HepG2 (cell line): Measurements from ENCODE around the gene KLHL30. TPM values are rescaled to one million over a fixed set of nuclear protein-coding genes. Genes with fewer than 3 reads are reported as not detected.

Experiments
- BHLHE40 ChIP-seq: IDR thresholded peaks from 2 replicates; pipeline ENCODE4 v1.6.1; 2011; ENCODE audit warnings: low read length, improper control_type of control experiment
- CEBPZ ChIP-seq: IDR thresholded peaks from 2 replicates; pipeline ENCODE4 v1.6.1; 2012; ENCODE audit warnings: low read length, improper control_type of control experiment
- CTCF ChIP-seq: sonication (generic); formaldehyde crosslinking; IDR thresholded peaks from 2 replicates; pipeline ENCODE4 v1.5.0; 2020; ENCODE audit warnings: mild to moderate bottlenecking, missing genetic modification reagents, moderate library complexity
- FOSL2 ChIP-seq: sonication (generic); formaldehyde crosslinking; IDR thresholded peaks from 2 replicates; pipeline ENCODE4 v1.4.0; 2020; ENCODE audit warnings: missing genetic modification reagents
- HNRNPK ChIP-seq: fragments of 200-400 bp; formaldehyde crosslinking; IDR thresholded peaks from 2 replicates; pipeline ENCODE4 v1.6.1; 2018; ENCODE audit warnings: low read length, low read depth, moderate library complexity, mild to moderate bottlenecking; ENCODE audit not compliant: poor library complexity, severe bottlenecking
- KDM2A ChIP-seq: sonication (generic); formaldehyde crosslinking; IDR thresholded peaks from 2 replicates; pipeline ENCODE4 v1.4.0; 2020; ENCODE audit warnings: low read depth, missing genetic modification reagents, borderline replicate concordance
- MTF2 ChIP-seq: sonication (generic); formaldehyde crosslinking; IDR thresholded peaks from 2 replicates; pipeline ENCODE4 v1.5.0; 2020; ENCODE audit warnings: missing genetic modification reagents, borderline replicate concordance
- NAIF1 ChIP-seq: sonication (generic); formaldehyde crosslinking; IDR thresholded peaks from 2 replicates; pipeline ENCODE4 v1.5.0; 2020; ENCODE audit warnings: mild to moderate bottlenecking, missing genetic modification reagents, borderline replicate concordance
- PAF1 ChIP-seq: IDR thresholded peaks from 2 replicates; pipeline ENCODE4 v1.6.1; 2016; ENCODE audit warnings: missing genetic modification reagents, missing compliant biosample characterization
- PBX2 ChIP-seq: IDR thresholded peaks from 2 replicates; pipeline ENCODE4 v1.6.1; 2016; ENCODE audit warnings: control low read depth
- PCBP1 ChIP-seq: fragments of 200-400 bp; formaldehyde crosslinking; IDR thresholded peaks from 2 replicates; pipeline ENCODE4 v1.6.1; 2017; ENCODE audit warnings: mild to moderate bottlenecking, low read depth, low read length, borderline replicate concordance
- SP1 ChIP-seq, 2 experiments: fragments of 450-650 bp in 1 of 2; sonication (generic) in 1 of 2; formaldehyde crosslinking in 1 of 2; IDR thresholded peaks; 2 replicates each; pipeline versions ENCODE4 v1.4.0 to v1.6.1; 2016 to 2020; ENCODE audit warnings: missing genetic modification reagents in 1 of 2
- SRSF9 ChIP-seq: fragments of 200-400 bp; formaldehyde crosslinking; IDR thresholded peaks from 2 replicates; pipeline ENCODE4 v1.6.1; 2018; ENCODE audit warnings: borderline replicate concordance, mild to moderate bottlenecking, low read depth, low read length; ENCODE audit not compliant: insufficient read depth, poor library complexity, severe bottlenecking
- STAG1 ChIP-seq: sonication (generic); formaldehyde crosslinking; IDR thresholded peaks from 2 replicates; pipeline ENCODE4 v1.4.0; 2020; ENCODE audit warnings: missing genetic modification reagents
- TBX3 ChIP-seq: fragments of 450-650 bp; IDR thresholded peaks from 2 replicates; pipeline ENCODE4 v1.6.1; 2017; ENCODE audit warnings: antibody characterized with exemption, mild to moderate bottlenecking, inconsistent platforms, borderline replicate concordance
- ZBTB20 ChIP-seq: sonication (generic); formaldehyde crosslinking; IDR thresholded peaks from 2 replicates; pipeline ENCODE4 v1.8.1; 2023; ENCODE audit warnings: missing genetic modification reagents, low read depth, mild to moderate bottlenecking, borderline replicate concordance
- ZC3H13 ChIP-seq: sonication (generic); formaldehyde crosslinking; IDR thresholded peaks from 2 replicates; pipeline ENCODE4 v1.8.1; 2023; ENCODE audit warnings: mild to moderate bottlenecking, missing genetic modification reagents, moderate library complexity
- ZNF562 ChIP-seq: sonication (generic); formaldehyde crosslinking; IDR thresholded peaks from 2 replicates; pipeline ENCODE4 v1.8.0; 2022; ENCODE audit warnings: missing genetic modification reagents, borderline replicate concordance
- ZNF589 ChIP-seq: sonication (generic); formaldehyde crosslinking; conservative IDR thresholded peaks from 2 replicates; pipeline ENCODE4 v1.8.0; 2022; ENCODE audit warnings: mild to moderate bottlenecking, moderate library complexity, missing genetic modification reagents
- ZNF841 ChIP-seq: sonication (generic); formaldehyde crosslinking; IDR thresholded peaks from 2 replicates; pipeline ENCODE4 v1.8.1; 2023; ENCODE audit warnings: missing genetic modification reagents, borderline replicate concordance
- polyA plus RNA-seq, 8 experiments: library from polyadenylated mRNA; depleted of rRNA in 3 of 8; stranded (reverse) in 7 of 8; unstranded in 1 of 8; fragments of >200 nt; fragmentation: Illumina TruSeq in 4 of 8; extraction: Trizol in 4 of 8; gene quantifications; 2 replicates each; pipeline versions ENCODE4 v1.2.1 to v1.2.3, GENCODE V29; 2011 to 2016; ENCODE audit warnings: low read depth in 4 of 8, missing spikeins in 1 of 8, mixed read lengths in 1 of 8; ENCODE audit not compliant: insufficient read depth in 1 of 8
- total RNA-seq, 5 experiments: library from RNA; depleted of rRNA; stranded (reverse); fragments of >200 nt; fragmentation: Illumina TruSeq; extraction: Trizol; gene quantifications; 2 replicates each; pipeline ENCODE4 v1.2.3, GENCODE V29; 2016; ENCODE audit warnings: low read depth in 1 of 5
- TF ChIP-seq, protein P1 (sequence below): sonication (generic); formaldehyde crosslinking; IDR thresholded peaks from 2 replicates; pipeline ENCODE4 v1.8.0; 2022; ENCODE audit warnings: missing genetic modification reagents, low read depth, mild to moderate bottlenecking, borderline replicate concordance

The KLHL30 gene
- total and polyA plus RNA-seq, 2 of the 13 experiments (the other 11 are each of a cell fraction or from before 2014, with no cell fraction given) = 0.05 TPM; not detected in 1

DNA sequence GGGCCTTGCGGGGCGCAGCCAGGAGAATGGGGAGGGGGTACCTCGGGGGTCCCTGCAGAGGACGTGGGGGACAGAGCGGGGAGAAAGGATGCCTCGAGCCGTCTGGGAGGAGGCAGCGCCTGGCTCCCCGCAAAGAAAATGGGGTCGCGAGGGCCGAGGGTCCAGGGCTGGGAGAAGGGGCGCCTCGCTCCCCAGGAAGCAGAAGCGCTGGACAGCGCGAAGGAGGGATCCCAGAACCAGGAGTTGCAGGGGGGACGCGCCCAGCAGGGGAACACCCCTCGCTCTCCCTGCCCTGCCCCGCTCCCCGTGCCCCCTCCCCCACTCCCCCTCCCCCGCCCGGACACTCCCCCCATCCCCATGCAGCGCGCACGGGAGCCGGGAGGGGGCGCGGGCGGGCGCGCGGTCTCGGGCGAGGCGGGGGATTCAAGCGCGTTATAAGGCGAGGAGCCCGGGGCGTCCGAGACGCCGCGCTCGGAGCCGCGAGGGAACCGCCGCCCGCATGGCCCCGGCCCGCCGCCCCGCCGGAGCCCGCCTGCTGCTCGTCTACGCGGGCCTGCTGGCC lies 20.1 kb downstream of the KLHL30 start, which contains the start of gene ERFE (continued):
- TF ChIP-seq ZBTB20 (CRISPR knock-in tag) (no peak), PAF1 (CRISPR knock-in tag) (no peak), HNRNPK (peak; percentile 77), TBX3 (no peak), ZNF589 (CRISPR knock-in tag) (no peak), MTF2 (0 out of 2 replicates have a peak, but pooled peaks have one; percentile 65), ZNF562 (CRISPR knock-in tag) (peak; percentile 62; the same call in 1 of the 2 replicates), PCBP1 (peak; percentile 37; the same call in 1 of the 2 replicates), SRSF9 (no peak), STAG1 (CRISPR knock-in tag) (0 out of 2 replicates have a peak, but pooled peaks have one; percentile 11), CTCF (CRISPR knock-in tag) (peak; percentile 58), BHLHE40 (no peak), NAIF1 (CRISPR knock-in tag) (no peak), CEBPZ (no peak), PBX2 (CRISPR knock-in tag) (no peak), FOSL2 (CRISPR knock-in tag) (no peak), ZNF841 (CRISPR knock-in tag) (0 out of 2 replicates have a peak, but pooled peaks have one; percentile 46), SP1 (IDR thresholded peaks at IDR 0.05) (no peak), SP1 (CRISPR knock-in tag; IDR thresholded peaks at IDR 0.05) (no peak), ZC3H13 (CRISPR knock-in tag) (no peak), KDM2A (CRISPR knock-in tag) (peak; percentile 78)
- TF ChIP-seq, protein P1, sequence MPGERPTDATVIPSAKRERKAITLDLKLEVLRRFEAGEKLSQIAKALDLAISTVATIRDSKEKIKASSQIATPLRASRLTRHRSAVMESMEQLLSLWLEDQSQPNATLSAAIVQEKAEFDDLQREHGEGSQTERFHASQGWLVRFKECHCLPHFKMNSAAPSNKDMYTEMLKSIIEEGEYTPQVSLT (CRISPR knock-in tag) = no peak
